WI38 (cell line): ENCODE measurements around the gene GFRA3.
A peak's percentile ranks its signal among the peaks of the same experiment; 100 is the strongest.

Source experiments
- H3K4me3 ChIP-seq: 2 replicates; pipeline ENCODE4 v1.5.1; 2011; ENCODE audit warnings: low read depth, mild to moderate bottlenecking, control low read depth, low read length
- CTCF ChIP-seq: IDR thresholded peaks from 2 replicates; pipeline ENCODE4 v1.5.1; 2012; ENCODE audit warnings: low read depth, mild to moderate bottlenecking, control low read depth, low read length

Gene GFRA3

GRCh38 chr5:138246334-138246733 is 28.1 kb downstream of the GFRA3 start:
- H3K4me3 ChIP-seq, result no peak overlapping the region
- no peak for TF ChIP-seq CTCF

DNA sequence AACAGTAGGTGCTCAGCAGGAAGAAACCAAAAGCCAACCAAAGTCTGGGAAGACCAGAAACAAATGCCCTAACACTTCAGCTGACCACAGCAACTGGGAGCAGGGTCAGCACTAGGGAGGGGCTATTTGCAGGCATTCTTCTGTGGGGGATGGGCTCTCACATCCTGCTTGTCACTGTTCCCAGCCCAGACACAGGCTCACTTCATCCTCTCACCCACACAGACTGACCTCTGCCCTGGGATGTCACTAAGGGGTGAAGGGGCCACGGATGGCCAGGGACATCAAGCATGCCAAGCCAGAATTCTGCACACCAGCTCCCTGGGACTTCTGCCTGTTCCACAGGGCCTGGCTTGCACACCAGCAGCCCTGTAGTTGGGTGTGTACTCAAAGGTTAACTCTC is 28.7 kb downstream of the GFRA3 start:
- TF ChIP-seq CTCF, result no peak
- H3K4me3 ChIP-seq, result no peak overlapping the region

DNA sequence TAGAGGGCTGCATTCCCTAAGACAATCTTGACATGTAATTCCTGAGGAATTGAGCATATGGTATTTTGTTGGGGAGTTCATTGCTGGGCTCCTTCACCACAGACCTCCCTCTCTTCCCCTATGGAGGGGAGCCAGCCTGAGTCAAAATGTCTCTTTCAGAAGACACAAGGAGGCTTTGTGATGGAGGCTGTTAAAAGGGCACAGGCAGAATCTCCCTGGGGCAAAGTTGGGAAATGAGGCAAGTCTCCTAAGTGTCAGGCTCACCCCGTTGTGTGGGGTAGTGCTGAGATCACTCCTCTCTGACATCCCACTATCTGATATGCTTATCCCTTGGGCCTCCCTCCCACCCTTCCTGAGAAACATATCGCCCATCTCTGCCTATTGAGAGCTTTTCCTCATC is 30.6 kb downstream of the GFRA3 start:
- TF ChIP-seq CTCF, result no peak

GRCh38 chr5:138241688-138242571 is 32.5 kb downstream of the GFRA3 start:
- TF ChIP-seq CTCF, result no peak
- peak overlapping the region; percentile 42 for H3K4me3 ChIP-seq

More for the DNA sequence above, 30.6 kb downstream of the GFRA3 start:
- no peak overlapping the region for H3K4me3 ChIP-seq

DNA sequence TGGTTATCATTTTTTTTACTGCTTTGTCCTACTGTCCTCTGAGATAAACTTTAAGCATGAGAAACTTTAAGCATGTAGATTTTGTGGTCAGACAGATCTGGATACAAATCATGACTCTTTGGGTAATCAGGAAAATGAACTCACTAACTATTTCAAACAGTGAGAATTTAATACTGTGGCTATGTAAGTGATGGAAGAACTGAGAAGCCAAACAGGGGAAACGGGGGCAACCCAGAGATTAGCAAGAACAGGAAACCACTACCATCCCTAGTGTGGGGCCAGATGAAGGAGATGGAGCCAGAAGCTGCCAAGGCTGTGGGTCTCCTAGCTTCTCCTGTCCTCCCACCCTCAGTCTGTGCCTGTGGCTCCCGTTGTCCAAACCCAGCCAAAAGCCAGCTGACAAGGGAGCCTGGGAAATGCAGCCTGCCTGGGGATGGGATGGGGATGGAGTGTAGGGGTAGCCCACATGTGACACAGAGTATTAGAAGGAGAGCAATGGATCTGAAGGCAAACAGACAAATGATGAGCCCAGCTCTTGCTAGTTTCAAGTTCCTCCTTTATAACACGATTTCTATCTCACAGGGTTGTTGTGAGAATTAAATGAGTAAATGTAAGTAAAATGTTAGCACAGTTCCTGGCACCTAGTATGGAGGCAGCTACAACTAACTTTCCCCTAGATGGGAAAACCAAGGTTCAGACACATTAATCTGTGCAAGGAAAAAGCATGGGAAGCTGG is 33.6 kb downstream of the GFRA3 start:
- no peak for TF ChIP-seq CTCF
- H3K4me3 ChIP-seq, result no peak overlapping the region

DNA sequence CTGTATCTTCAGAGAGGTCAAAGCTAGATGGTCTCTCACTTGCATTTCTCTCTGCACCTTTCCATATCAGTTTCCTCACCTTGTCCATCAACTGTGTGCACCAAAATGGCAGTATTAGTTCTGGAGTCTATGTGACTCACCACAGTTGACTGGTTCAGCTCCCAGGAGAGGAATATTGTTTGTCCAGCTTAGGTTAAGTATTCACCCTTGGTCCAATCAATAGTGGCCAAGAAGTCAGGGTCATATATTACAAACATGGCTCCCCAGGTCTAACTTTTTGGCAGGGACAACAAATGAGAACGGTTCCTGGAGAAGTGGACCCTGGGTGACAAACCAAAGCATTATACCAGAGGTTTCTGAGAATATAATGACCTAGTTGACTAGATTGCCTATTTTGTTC is 36.4 kb downstream of the GFRA3 start:
- no peak overlapping the region for H3K4me3 ChIP-seq
- no peak for TF ChIP-seq CTCF

- H3K4me3 ChIP-seq, result no peak overlapping the region
- no peak for TF ChIP-seq CTCF
Observed at GRCh38 chr5:138234651-138235050, 39.8 kb downstream of the GFRA3 start.
